ENCODE data around the gene GLB1L. TPM values are rescaled to one million over a fixed set of nuclear protein-coding genes. Genes with fewer than 3 reads are reported as not detected.
"Not testable (repeated sequence)": the region's sequence is repeated elsewhere in the genome, so short reads cannot be mapped to it uniquely, and the experiment has no call there.

Gene GLB1L
- total and polyA plus RNA-seq, 8 donors: 0.58 to 31.4 (median 3.1) TPM; not detected in 1

GRCh38 chr2:219289537-219290361, 44.5 kb upstream of the GLB1L start:
- Histone ChIP-seq H3K27me3 (no peaks in the 10 kb centered on the region), H3K4me1 (peaks cover 4 to 45% (median 28%) of the 10 kb centered on the region in 4 donors), H3K4me3 (no peak overlapping the region), H3K9me3 (no peaks in the 10 kb centered on the region), H3K36me3 (peaks cover 10 to 22% (median 15%) of the 10 kb centered on the region in 4 donors), H3K27ac (peak overlapping the region in 4 of 5 donors; percentile 29 to 70 (median 58))
- peak in 2 of 3 donors; percentile 24 to 35 for TF ChIP-seq POLR2AphosphoS5 (IDR thresholded peaks at IDR 0.05)
- TF ChIP-seq EP300 (IDR thresholded peaks at IDR 0.05): no peak
- intact Hi-C loops (cut with DNase I; ENCODE audit: low total_unique reads): loop anchor here (10.0 kb wide), 1 partner anchor 65 kb away; the partner anchor contains the start of genes ANKZF1 and ATG9A
- peak in 1 of 2 donors; percentile 94 for DNase-seq
- WGBS, 5 donors: 28 to 41% (median 40%) methylated on average over 14 to 16 of the region's 16 CpGs

GRCh38 chr2:219289195-219289536, 43.9 kb upstream of the GLB1L start:
- Histone ChIP-seq H3K4me1 (peaks cover under 1 to 43% (median 27%) of the 10 kb centered on the region in 4 donors), H3K4me3 (no peak overlapping the region), H3K9me3 (no peaks in the 10 kb centered on the region), H3K27ac (peak overlapping the region in 4 of 5 donors; percentile 29 to 70 (median 58)), H3K27me3 (no peaks in the 10 kb centered on the region), H3K36me3 (peaks cover 16 to 28% (median 21%) of the 10 kb centered on the region in 4 donors)
- intact Hi-C loops (cut with DNase I; ENCODE audit: low total_unique reads): loop anchor here (10.0 kb wide), 1 partner anchor 64 kb away; the partner anchor contains the start of genes ANKZF1 and ATG9A
- 54 to 82% (median 65%) methylated on average over 4 to 6 of the region's 6 CpGs for WGBS, 5 donors
- TF ChIP-seq EP300 (IDR thresholded peaks at IDR 0.05) (no peak), POLR2AphosphoS5 (IDR thresholded peaks at IDR 0.05) (no peak), POLR2A (IDR thresholded peaks at IDR 0.05) (no peak), CTCF (IDR thresholded peaks at IDR 0.05) (no peak)
- DNase-seq: no peak

GRCh38 chr2:219287580-219288265, 42.5 kb upstream of the GLB1L start:
- intact Hi-C loops (cut with DNase I; ENCODE audit: low total_unique reads): loop anchor here (10.0 kb wide), 1 partner anchor 63 kb away; the partner anchor contains the start of genes ANKZF1 and ATG9A
- Histone ChIP-seq H3K9me3 (no peaks in the 10 kb centered on the region), H3K27me3 (no peaks in the 10 kb centered on the region), H3K4me3 (no peak overlapping the region), H3K36me3 (peaks cover 28 to 42% (median 36%) of the 10 kb centered on the region in 4 donors), H3K27ac (peak overlapping the region in 1 of 5 donors; percentile 1), H3K4me1 (peaks cover 0 to 48% (median 23%) of the 10 kb centered on the region in 4 donors)
- DNase-seq: no peak
- 77 to 83% (median 81%) methylated on average over 10 of the region's 10 CpGs for WGBS, 5 donors
- TF ChIP-seq POLR2A (IDR thresholded peaks at IDR 0.05) (no peak), EP300 (IDR thresholded peaks at IDR 0.05) (no peak), CTCF (IDR thresholded peaks at IDR 0.05) (no peak), POLR2AphosphoS5 (IDR thresholded peaks at IDR 0.05) (no peak)

GRCh38 chr2:219287116-219287440, 41.8 kb upstream of the GLB1L start:
- Histone ChIP-seq H3K27ac (peak overlapping the region in 1 of 5 donors; percentile 65), H3K36me3 (peaks cover 31 to 48% (median 42%) of the 10 kb centered on the region in 4 donors), H3K4me1 (peaks cover 0 to 48% (median 23%) of the 10 kb centered on the region in 4 donors)
- intact Hi-C loops (cut with DNase I; ENCODE audit: low total_unique reads): loop anchor here (10.0 kb wide), 1 partner anchor 62 kb away; the partner anchor contains the start of genes ANKZF1 and ATG9A
- H3K9me3 ChIP-seq, H3K27me3 ChIP-seq, DNase-seq, H3K4me3 ChIP-seq: not testable (repeated sequence)
- WGBS, 5 donors: 84 to 91% (median 87%) methylated on average over 6 of the region's 6 CpGs

GRCh38 chr2:219286436-219287115, 41.3 kb upstream of the GLB1L start:
- 62 to 87% (median 68%) methylated on average over 7 to 12 of the region's 12 CpGs for WGBS, 5 donors
- no peaks in the 10 kb centered on the region for H3K9me3 ChIP-seq
- no peak for DNase-seq
- H3K27ac ChIP-seq: peak overlapping the region in 2 of 5 donors; percentile 39 to 65
- H3K27me3 ChIP-seq: no peaks in the 10 kb centered on the region
- intact Hi-C loops (cut with DNase I; ENCODE audit: low total_unique reads): loop anchor here (10.0 kb wide), 1 partner anchor 62 kb away; the partner anchor contains the start of genes ANKZF1 and ATG9A
- H3K4me3 ChIP-seq: no peak overlapping the region
- TF ChIP-seq POLR2A (IDR thresholded peaks at IDR 0.05) (no peak), POLR2AphosphoS5 (IDR thresholded peaks at IDR 0.05) (no peak), EP300 (IDR thresholded peaks at IDR 0.05) (no peak)
- H3K4me1 ChIP-seq: peaks cover 0 to 53% (median 23%) of the 10 kb centered on the region in 4 donors
- peaks cover 36 to 54% (median 47%) of the 10 kb centered on the region in 4 donors for H3K36me3 ChIP-seq
